HEK293 (cell line): Measurements from ENCODE around the gene COLQ.

Experiments used
- CTCF ChIA-PET: fragments of 350-600 bp; formaldehyde crosslinking; extraction: SDS; loops from one replicate; lab custom pipeline; 2021; ENCODE audit warnings: antibody characterized with exemption; lab: Yijun Ruan, JAX
- POLR2A ChIA-PET: fragments of 300-600 bp; formaldehyde crosslinking; extraction: SDS; loops from one replicate; lab custom pipeline; 2020; ENCODE audit warnings: antibody characterized with exemption, inconsistent platforms; lab: Yijun Ruan, JAX
- H3K27ac ChIP-seq: fragments of 200-500 bp; sonication (Bioruptor generic); 2 replicates; pipeline ENCODE4 v1.5.1; 2014; ENCODE audit warnings: low read depth, low read length, control low read depth, inconsistent platforms; ENCODE audit errors: extremely low read depth
- H3K36me3 ChIP-seq, 2 experiments: fragments of 200-500 bp in 1 of 2; sonication (Bioruptor generic) in 1 of 2; 1 replicate in 1 of 2; 2 replicates in 1 of 2; pipeline ENCODE4 v1.5.1; 2014 to 2017; ENCODE audit warnings: inconsistent platforms in 2 of 2, low read length in 2 of 2; ENCODE audit not compliant: control insufficient read depth in 2 of 2, insufficient read depth in 1 of 2
- H3K4me1 ChIP-seq: fragments of 200-500 bp; sonication (Bioruptor generic); 2 replicates; pipeline ENCODE4 v1.5.1; 2014; ENCODE audit warnings: mild to moderate bottlenecking, low read length, inconsistent platforms; ENCODE audit not compliant: control insufficient read depth, insufficient read depth
- H3K4me3 ChIP-seq: 2 replicates; pipeline ENCODE4 v1.5.1; 2011; ENCODE audit warnings: low read depth, mild to moderate bottlenecking, control low read depth, low read length, moderate library complexity
- H3K9me3 ChIP-seq: fragments of 200-500 bp; sonication (Bioruptor generic); 2 replicates; pipeline ENCODE4 v1.5.1; 2014; ENCODE audit warnings: low read depth, low read length, inconsistent platforms; ENCODE audit not compliant: control insufficient read depth, insufficient read depth
- BCL11B ChIP-seq: fragments of 450-650 bp; formaldehyde crosslinking; IDR thresholded peaks from 2 replicates; pipeline ENCODE4 v1.5.1; 2016; ENCODE audit warnings: low read depth, missing biosample characterization, missing genetic modification characterization
- GLI4 ChIP-seq: fragments of 450-650 bp; formaldehyde crosslinking; IDR thresholded peaks from 2 replicates; pipeline ENCODE4 v1.5.1; 2016; ENCODE audit warnings: missing biosample characterization, missing genetic modification characterization
- KLF9 ChIP-seq: fragments of 450-650 bp; formaldehyde crosslinking; IDR thresholded peaks from 2 replicates; pipeline ENCODE4 v1.5.1; 2016; ENCODE audit warnings: missing biosample characterization, missing genetic modification characterization, low read depth
- SP7 ChIP-seq: fragments of 450-650 bp; formaldehyde crosslinking; IDR thresholded peaks from 2 replicates; pipeline ENCODE4 v1.5.1; 2016; ENCODE audit warnings: missing biosample characterization, missing genetic modification characterization
- ZFHX2 ChIP-seq: fragments of 450-650 bp; formaldehyde crosslinking; conservative IDR thresholded peaks from 2 replicates; pipeline ENCODE4 v1.5.1; 2016; ENCODE audit warnings: missing biosample characterization, missing genetic modification characterization
- ZFP41 ChIP-seq: fragments of 450-650 bp; formaldehyde crosslinking; IDR thresholded peaks from 2 replicates; pipeline ENCODE4 v1.5.1; 2016; ENCODE audit warnings: missing biosample characterization, missing genetic modification characterization, borderline replicate concordance
- ZNF112 ChIP-seq: fragments of 450-650 bp; formaldehyde crosslinking; IDR thresholded peaks from 2 replicates; pipeline ENCODE4 v1.5.0; 2017; ENCODE audit warnings: missing biosample characterization, missing genetic modification characterization
- ZNF169 ChIP-seq: fragments of 450-650 bp; formaldehyde crosslinking; IDR thresholded peaks from 2 replicates; pipeline ENCODE4 v1.5.1; 2016; ENCODE audit warnings: missing biosample characterization, missing genetic modification characterization
- ZNF174 ChIP-seq: fragments of 450-650 bp; formaldehyde crosslinking; IDR thresholded peaks from 2 replicates; pipeline ENCODE4 v1.5.0; 2017; ENCODE audit warnings: missing biosample characterization, mild to moderate bottlenecking, missing genetic modification characterization
- ZNF223 ChIP-seq: fragments of 450-650 bp; formaldehyde crosslinking; IDR thresholded peaks from 2 replicates; pipeline ENCODE4 v1.5.1; 2016; ENCODE audit warnings: missing biosample characterization, missing genetic modification characterization
- ZNF302 ChIP-seq: fragments of 450-650 bp; formaldehyde crosslinking; IDR thresholded peaks from 2 replicates; pipeline ENCODE4 v1.5.1; 2016; ENCODE audit warnings: missing biosample characterization, missing genetic modification characterization, low read depth
- ZNF561 ChIP-seq: fragments of 450-650 bp; IDR thresholded peaks from 2 replicates; pipeline ENCODE4 v1.5.1; 2018; ENCODE audit warnings: missing biosample characterization, missing genetic modification characterization, borderline replicate concordance
- ZNF600 ChIP-seq: fragments of 450-650 bp; formaldehyde crosslinking; IDR thresholded peaks from 2 replicates; pipeline ENCODE4 v1.5.1; 2016; ENCODE audit warnings: missing biosample characterization, missing genetic modification characterization
- ZNF621 ChIP-seq: fragments of 450-650 bp; formaldehyde crosslinking; IDR thresholded peaks from 2 replicates; pipeline ENCODE4 v1.5.1; 2017; ENCODE audit warnings: missing biosample characterization, missing genetic modification characterization
- ZNF623 ChIP-seq: fragments of 450-650 bp; formaldehyde crosslinking; IDR thresholded peaks from 2 replicates; pipeline ENCODE4 v1.5.1; 2016; ENCODE audit warnings: missing biosample characterization, missing genetic modification characterization
- ZNF704 ChIP-seq: fragments of 450-650 bp; formaldehyde crosslinking; IDR thresholded peaks from 2 replicates; pipeline ENCODE4 v1.5.1; 2016; ENCODE audit warnings: missing biosample characterization, missing genetic modification characterization
- ZNF747 ChIP-seq: fragments of 450-650 bp; formaldehyde crosslinking; IDR thresholded peaks from 2 replicates; pipeline ENCODE4 v1.5.1; 2016; ENCODE audit warnings: missing biosample characterization, missing genetic modification characterization
- ZSCAN30 ChIP-seq: fragments of 450-650 bp; IDR thresholded peaks from 2 replicates; pipeline ENCODE4 v1.5.1; 2018; ENCODE audit warnings: missing biosample characterization, mild to moderate bottlenecking, missing genetic modification characterization, moderate library complexity
- TF ChIP-seq, protein P1 (sequence below): fragments of 450-650 bp; formaldehyde crosslinking; IDR thresholded peaks from 2 replicates; pipeline ENCODE4 v1.5.1; 2016; ENCODE audit warnings: missing biosample characterization, missing genetic modification characterization
- TF ChIP-seq, protein P2 (sequence below): fragments of 450-650 bp; formaldehyde crosslinking; IDR thresholded peaks from 2 replicates; pipeline ENCODE4 v1.5.1; 2016; ENCODE audit warnings: missing biosample characterization, missing genetic modification characterization, low read depth
- TF ChIP-seq, protein P3 (sequence below): fragments of 450-650 bp; formaldehyde crosslinking; IDR thresholded peaks from 2 replicates; pipeline ENCODE4 v1.5.1; 2016; ENCODE audit warnings: missing biosample characterization, missing genetic modification characterization
- TF ChIP-seq, protein P4 (sequence below): fragments of 450-650 bp; formaldehyde crosslinking; IDR thresholded peaks from 2 replicates; pipeline ENCODE4 v1.5.1; 2017; ENCODE audit warnings: missing biosample characterization, missing genetic modification characterization

Gene COLQ

DNA sequence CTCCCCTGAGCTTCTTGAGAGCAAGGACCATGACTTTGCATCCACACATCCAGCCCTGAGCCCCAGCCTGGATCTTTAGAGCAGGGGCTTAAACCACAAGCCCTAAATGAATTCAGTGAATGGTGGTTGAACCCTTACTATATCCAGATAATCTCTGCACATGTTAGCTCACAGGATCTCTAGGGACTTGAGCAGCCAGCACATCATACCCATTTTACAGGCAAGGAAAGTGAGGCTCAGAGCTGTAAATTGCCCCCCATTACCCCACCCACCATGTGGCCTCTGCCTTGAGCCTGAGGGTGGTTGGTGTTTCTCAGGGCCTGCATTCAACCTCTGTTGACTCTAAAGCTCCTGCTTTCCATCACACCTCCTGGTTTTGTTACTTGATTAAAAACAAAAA is 66.5 kb downstream of the COLQ start:
- H3K4me3 ChIP-seq, result no peak overlapping the region
- no peaks in the 10 kb centered on the region for H3K4me1 ChIP-seq
- no peak overlapping the region for H3K27ac ChIP-seq
- no peaks in the 10 kb centered on the region for H3K36me3 ChIP-seq
- no peak for TF ChIP-seq ZNF600 (tag by site-specific recombination)
- no peak for TF ChIP-seq ZNF561 (tag by site-specific recombination)
- no peak for TF ChIP-seq ZFP41 (tag by site-specific recombination)
- no peak for TF ChIP-seq BCL11B (tag by site-specific recombination)
- TF ChIP-seq KLF9 (tag by site-specific recombination), result no peak
- no peak for TF ChIP-seq ZNF302
- TF ChIP-seq, protein P1, sequence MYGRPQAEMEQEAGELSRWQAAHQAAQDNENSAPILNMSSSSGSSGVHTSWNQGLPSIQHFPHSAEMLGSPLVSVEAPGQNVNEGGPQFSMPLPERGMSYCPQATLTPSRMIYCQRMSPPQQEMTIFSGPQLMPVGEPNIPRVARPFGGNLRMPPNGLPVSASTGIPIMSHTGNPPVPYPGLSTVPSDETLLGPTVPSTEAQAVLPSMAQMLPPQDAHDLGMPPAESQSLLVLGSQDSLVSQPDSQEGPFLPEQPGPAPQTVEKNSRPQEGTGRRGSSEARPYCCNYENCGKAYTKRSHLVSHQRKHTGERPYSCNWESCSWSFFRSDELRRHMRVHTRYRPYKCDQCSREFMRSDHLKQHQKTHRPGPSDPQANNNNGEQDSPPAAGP (tag by site-specific recombination), result no peak
- no peak for TF ChIP-seq ZSCAN30
- no peak for TF ChIP-seq ZNF704 (tag by site-specific recombination)
- no peak for TF ChIP-seq ZNF747 (tag by site-specific recombination)
- TF ChIP-seq ZNF112 (tag by site-specific recombination), result no peak
- no peak for TF ChIP-seq GLI4 (tag by site-specific recombination)
- no peak for TF ChIP-seq SP7
- TF ChIP-seq, protein P2, sequence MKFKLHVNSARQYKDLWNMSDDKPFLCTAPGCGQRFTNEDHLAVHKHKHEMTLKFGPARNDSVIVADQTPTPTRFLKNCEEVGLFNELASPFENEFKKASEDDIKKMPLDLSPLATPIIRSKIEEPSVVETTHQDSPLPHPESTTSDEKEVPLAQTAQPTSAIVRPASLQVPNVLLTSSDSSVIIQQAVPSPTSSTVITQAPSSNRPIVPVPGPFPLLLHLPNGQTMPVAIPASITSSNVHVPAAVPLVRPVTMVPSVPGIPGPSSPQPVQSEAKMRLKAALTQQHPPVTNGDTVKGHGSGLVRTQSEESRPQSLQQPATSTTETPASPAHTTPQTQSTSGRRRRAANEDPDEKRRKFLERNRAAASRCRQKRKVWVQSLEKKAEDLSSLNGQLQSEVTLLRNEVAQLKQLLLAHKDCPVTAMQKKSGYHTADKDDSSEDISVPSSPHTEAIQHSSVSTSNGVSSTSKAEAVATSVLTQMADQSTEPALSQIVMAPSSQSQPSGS, result no peak
- no peak for TF ChIP-seq ZNF174 (tag by site-specific recombination)
- TF ChIP-seq, protein P3, sequence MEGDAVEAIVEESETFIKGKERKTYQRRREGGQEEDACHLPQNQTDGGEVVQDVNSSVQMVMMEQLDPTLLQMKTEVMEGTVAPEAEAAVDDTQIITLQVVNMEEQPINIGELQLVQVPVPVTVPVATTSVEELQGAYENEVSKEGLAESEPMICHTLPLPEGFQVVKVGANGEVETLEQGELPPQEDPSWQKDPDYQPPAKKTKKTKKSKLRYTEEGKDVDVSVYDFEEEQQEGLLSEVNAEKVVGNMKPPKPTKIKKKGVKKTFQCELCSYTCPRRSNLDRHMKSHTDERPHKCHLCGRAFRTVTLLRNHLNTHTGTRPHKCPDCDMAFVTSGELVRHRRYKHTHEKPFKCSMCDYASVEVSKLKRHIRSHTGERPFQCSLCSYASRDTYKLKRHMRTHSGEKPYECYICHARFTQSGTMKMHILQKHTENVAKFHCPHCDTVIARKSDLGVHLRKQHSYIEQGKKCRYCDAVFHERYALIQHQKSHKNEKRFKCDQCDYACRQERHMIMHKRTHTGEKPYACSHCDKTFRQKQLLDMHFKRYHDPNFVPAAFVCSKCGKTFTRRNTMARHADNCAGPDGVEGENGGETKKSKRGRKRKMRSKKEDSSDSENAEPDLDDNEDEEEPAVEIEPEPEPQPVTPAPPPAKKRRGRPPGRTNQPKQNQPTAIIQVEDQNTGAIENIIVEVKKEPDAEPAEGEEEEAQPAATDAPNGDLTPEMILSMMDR (tag by site-specific recombination), result no peak
- TF ChIP-seq, all 188 proteins: peak for 0
- POLR2A ChIA-PET, result no interaction called here
- no peaks in the 10 kb centered on the region for H3K9me3 ChIP-seq
- CTCF ChIA-PET, result interaction anchor here (1.1 kb wide), 1 partner anchor 50 kb away, joined by 3 read pairs; no protein-coding TSS in a partner anchor

DNA sequence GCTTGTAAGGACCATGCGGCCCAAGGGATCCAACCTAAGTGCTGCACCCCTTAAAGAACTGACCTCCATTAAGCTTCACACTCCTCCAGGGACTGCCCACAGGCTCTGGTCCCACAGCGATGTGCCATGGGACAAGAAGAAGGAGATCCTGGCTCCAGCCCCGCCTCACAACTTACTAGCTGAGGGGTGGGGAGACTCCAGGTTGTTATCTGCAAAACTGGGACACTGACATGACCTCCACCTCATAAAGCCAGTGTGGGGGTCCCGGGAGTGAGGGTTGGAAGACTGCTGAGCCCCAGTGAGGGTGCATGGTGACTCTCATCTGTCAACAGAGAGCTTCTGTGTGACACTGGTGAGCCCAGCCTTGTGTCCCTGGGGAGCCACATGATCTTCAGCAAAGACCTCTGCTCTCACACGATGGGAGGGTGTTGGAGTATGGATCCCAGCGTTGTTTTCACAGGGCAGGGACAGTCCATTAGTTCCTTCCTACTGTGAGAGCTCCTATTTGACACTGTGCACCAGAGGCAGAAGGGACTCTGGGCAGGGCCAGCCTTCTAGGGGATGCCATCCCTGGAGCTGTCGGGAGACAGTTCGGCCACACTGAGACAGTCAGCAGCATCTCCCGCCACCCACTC is 67.4 kb downstream of the COLQ start:
- Histone ChIP-seq H3K36me3 (no peaks in the 10 kb centered on the region), H3K9me3 (no peaks in the 10 kb centered on the region), H3K27ac (no peak overlapping the region)
- CTCF ChIA-PET, result interaction anchor here (1.1 kb wide), 1 partner anchor 49 kb away, joined by 3 read pairs; no protein-coding TSS in a partner anchor
- TF ChIP-seq, protein P4, sequence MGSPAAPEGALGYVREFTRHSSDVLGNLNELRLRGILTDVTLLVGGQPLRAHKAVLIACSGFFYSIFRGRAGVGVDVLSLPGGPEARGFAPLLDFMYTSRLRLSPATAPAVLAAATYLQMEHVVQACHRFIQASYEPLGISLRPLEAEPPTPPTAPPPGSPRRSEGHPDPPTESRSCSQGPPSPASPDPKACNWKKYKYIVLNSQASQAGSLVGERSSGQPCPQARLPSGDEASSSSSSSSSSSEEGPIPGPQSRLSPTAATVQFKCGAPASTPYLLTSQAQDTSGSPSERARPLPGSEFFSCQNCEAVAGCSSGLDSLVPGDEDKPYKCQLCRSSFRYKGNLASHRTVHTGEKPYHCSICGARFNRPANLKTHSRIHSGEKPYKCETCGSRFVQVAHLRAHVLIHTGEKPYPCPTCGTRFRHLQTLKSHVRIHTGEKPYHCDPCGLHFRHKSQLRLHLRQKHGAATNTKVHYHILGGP (tag by site-specific recombination), result no peak
- TF ChIP-seq ZNF621 (tag by site-specific recombination) (no peak), ZFHX2 (tag by site-specific recombination) (no peak), ZNF623 (tag by site-specific recombination) (no peak), ZNF223 (tag by site-specific recombination) (no peak), ZNF169 (tag by site-specific recombination) (no peak)
- TF ChIP-seq, all 188 proteins: peak for 0
- POLR2A ChIA-PET, result no interaction called here
- Histone ChIP-seq H3K4me1 (no peaks in the 10 kb centered on the region), H3K4me3 (no peak overlapping the region)
